Measurements from ENCODE around the gene VWA5B1.

DNA sequence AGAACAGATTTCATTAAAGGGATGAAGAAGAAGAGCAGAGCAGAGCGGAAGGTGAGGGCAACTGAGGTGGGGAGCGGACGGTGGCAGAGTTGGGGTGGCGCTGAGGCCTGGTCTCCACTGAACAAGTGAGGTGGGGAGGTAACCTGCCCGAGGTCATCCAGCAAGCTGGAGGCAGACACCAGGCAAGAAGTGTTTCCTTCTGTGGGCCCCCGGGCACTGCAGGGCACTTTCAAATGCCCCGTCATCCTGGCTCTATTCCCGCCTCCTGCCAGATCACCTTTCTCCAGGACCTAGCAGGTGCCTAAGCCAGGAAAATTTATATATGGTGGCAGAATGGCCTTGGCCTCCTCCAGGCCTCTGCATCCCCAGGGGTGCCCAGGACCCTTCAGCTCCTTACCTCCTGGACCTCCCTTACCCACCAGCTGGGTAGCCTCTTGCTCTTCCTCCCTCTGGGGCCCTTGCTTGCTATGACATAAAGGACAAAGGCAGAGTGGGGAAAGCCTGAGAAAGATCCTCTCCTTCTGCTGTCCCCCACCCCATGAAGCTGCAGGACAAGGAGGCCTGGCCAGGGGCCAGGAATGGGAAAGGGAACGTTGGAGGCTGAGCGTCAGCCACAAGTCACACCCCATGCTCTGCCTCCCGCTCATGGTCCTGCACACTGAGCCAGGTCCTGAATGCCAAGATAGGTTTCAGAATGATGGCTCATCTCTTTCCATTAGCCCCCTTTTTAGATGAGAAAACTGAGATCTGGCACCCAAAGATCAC lies 29.0 kb downstream of the VWA5B1 start:
- no peak for TF ChIP-seq POLR2AphosphoS5 (IDR thresholded peaks at IDR 0.05; ENCODE audit: low read depth, low read length)
- no peak for TF ChIP-seq POLR2A (IDR thresholded peaks at IDR 0.05; ENCODE audit: low read depth, low read length)
- no peak for TF ChIP-seq POU2F2 (IDR thresholded peaks at IDR 0.05; ENCODE audit: low read depth, low read length)
- no peak for TF ChIP-seq SPI1 (IDR thresholded peaks at IDR 0.05; ENCODE audit: low read depth, low read length)
